ENCODE measurements around the gene NUAK1.

The NUAK1 gene

GRCh38 chr12:106048016-106048415 is 90.7 kb downstream of the NUAK1 start:
- H3K9me3 Mint-ChIP-seq, result no peaks in the 10 kb centered on the region
- DNase-seq (ENCODE audit: low spot score in 2 of 2), result no peak
- H3K27me3 Mint-ChIP-seq, result peaks cover 45% of the 10 kb centered on the region
- ATAC-seq (replicated peaks; ENCODE audit: extremely low read depth, poor library complexity, severe bottlenecking), result no peak
- no peaks in the 10 kb centered on the region for H3K36me3 Mint-ChIP-seq (ENCODE audit: insufficient read depth)
- H3K4me1 Mint-ChIP-seq, result no peaks in the 10 kb centered on the region
- H3K27ac Mint-ChIP-seq (ENCODE audit: low read depth), result no peak overlapping the region
- no peak overlapping the region for H3K4me3 Mint-ChIP-seq

GRCh38 chr12:106046947-106047346 is 91.8 kb downstream of the NUAK1 start:
- Mint-ChIP-seq H3K4me1 (no peaks in the 10 kb centered on the region), H3K9me3 (no peaks in the 10 kb centered on the region), H3K36me3 (ENCODE audit: insufficient read depth) (no peaks in the 10 kb centered on the region), H3K27me3 (peaks cover 42% of the 10 kb centered on the region), H3K27ac (ENCODE audit: low read depth) (no peak overlapping the region), H3K4me3 (no peak overlapping the region)
- ATAC-seq (replicated peaks; ENCODE audit: extremely low read depth, poor library complexity, severe bottlenecking), result no peak
- DNase-seq (ENCODE audit: low spot score in 2 of 2), result no peak

- ATAC-seq (replicated peaks; ENCODE audit: extremely low read depth, poor library complexity, severe bottlenecking) (no peak), DNase-seq (ENCODE audit: low spot score in 2 of 2) (no peak)
- H3K27me3 Mint-ChIP-seq, result peaks cover 38% of the 10 kb centered on the region
- H3K27ac Mint-ChIP-seq (ENCODE audit: low read depth), result no peak overlapping the region
- H3K4me1 Mint-ChIP-seq, result no peaks in the 10 kb centered on the region
- H3K4me3 Mint-ChIP-seq, result no peak overlapping the region
- H3K36me3 Mint-ChIP-seq (ENCODE audit: insufficient read depth), result no peaks in the 10 kb centered on the region
- no peaks in the 10 kb centered on the region for H3K9me3 Mint-ChIP-seq
Measured at GRCh38 chr12:106046301-106046846, 92.4 kb downstream of the NUAK1 start.

- H3K4me3 Mint-ChIP-seq, result no peak overlapping the region
- H3K4me1 Mint-ChIP-seq, result no peaks in the 10 kb centered on the region
- ATAC-seq (replicated peaks; ENCODE audit: extremely low read depth, poor library complexity, severe bottlenecking) (no peak), DNase-seq (ENCODE audit: low spot score in 2 of 2) (no peak)
- H3K9me3 Mint-ChIP-seq, result no peaks in the 10 kb centered on the region
- no peaks in the 10 kb centered on the region for H3K36me3 Mint-ChIP-seq (ENCODE audit: insufficient read depth)
- H3K27me3 Mint-ChIP-seq, result peaks cover 27% of the 10 kb centered on the region
- no peak overlapping the region for H3K27ac Mint-ChIP-seq (ENCODE audit: low read depth)
Measured at GRCh38 chr12:106045251-106045674, 93.5 kb downstream of the NUAK1 start.

- ATAC-seq (replicated peaks; ENCODE audit: extremely low read depth, poor library complexity, severe bottlenecking) (no peak), DNase-seq (ENCODE audit: low spot score in 2 of 2) (no peak)
- H3K27me3 Mint-ChIP-seq, result peaks cover 22% of the 10 kb centered on the region
- no peaks in the 10 kb centered on the region for H3K9me3 Mint-ChIP-seq
- H3K27ac Mint-ChIP-seq (ENCODE audit: low read depth), result no peak overlapping the region
- H3K4me3 Mint-ChIP-seq, result no peak overlapping the region
- no peaks in the 10 kb centered on the region for H3K4me1 Mint-ChIP-seq
- H3K36me3 Mint-ChIP-seq (ENCODE audit: insufficient read depth), result no peaks in the 10 kb centered on the region
Measured at GRCh38 chr12:106044773-106045172, 94.0 kb downstream of the NUAK1 start.

GRCh38 chr12:106042037-106042436 is 96.7 kb downstream of the NUAK1 start:
- no peak overlapping the region for H3K4me3 Mint-ChIP-seq
- H3K36me3 Mint-ChIP-seq (ENCODE audit: insufficient read depth), result no peaks in the 10 kb centered on the region
- no peak for DNase-seq (ENCODE audit: low spot score in 2 of 2)
- no peaks in the 10 kb centered on the region for H3K27me3 Mint-ChIP-seq
- H3K4me1 Mint-ChIP-seq, result no peaks in the 10 kb centered on the region
- no peaks in the 10 kb centered on the region for H3K9me3 Mint-ChIP-seq
- no peak for ATAC-seq (replicated peaks; ENCODE audit: extremely low read depth, poor library complexity, severe bottlenecking)
- no peak overlapping the region for H3K27ac Mint-ChIP-seq (ENCODE audit: low read depth)

- Mint-ChIP-seq H3K4me1 (no peaks in the 10 kb centered on the region), H3K4me3 (no peak overlapping the region), H3K27me3 (no peaks in the 10 kb centered on the region), H3K36me3 (ENCODE audit: insufficient read depth) (no peaks in the 10 kb centered on the region), H3K27ac (ENCODE audit: low read depth) (no peak overlapping the region), H3K9me3 (no peaks in the 10 kb centered on the region)
- no peak for DNase-seq (ENCODE audit: low spot score in 2 of 2)
- no peak for ATAC-seq (replicated peaks; ENCODE audit: extremely low read depth, poor library complexity, severe bottlenecking)
Measured at GRCh38 chr12:106040521-106040920, 98.2 kb downstream of the NUAK1 start.

GRCh38 chr12:106039646-106040404 is 98.9 kb downstream of the NUAK1 start:
- Mint-ChIP-seq H3K4me3 (no peak overlapping the region), H3K9me3 (no peaks in the 10 kb centered on the region), H3K27ac (ENCODE audit: low read depth) (no peak overlapping the region), H3K4me1 (no peaks in the 10 kb centered on the region), H3K36me3 (ENCODE audit: insufficient read depth) (no peaks in the 10 kb centered on the region), H3K27me3 (no peaks in the 10 kb centered on the region)
- no peak for ATAC-seq (replicated peaks; ENCODE audit: extremely low read depth, poor library complexity, severe bottlenecking)
- DNase-seq (ENCODE audit: low spot score in 2 of 2), result no peak

- DNase-seq (ENCODE audit: low spot score in 2 of 2), result no peak
- Mint-ChIP-seq H3K9me3 (no peaks in the 10 kb centered on the region), H3K27me3 (no peaks in the 10 kb centered on the region), H3K4me3 (no peak overlapping the region), H3K4me1 (no peaks in the 10 kb centered on the region), H3K36me3 (ENCODE audit: insufficient read depth) (no peaks in the 10 kb centered on the region), H3K27ac (ENCODE audit: low read depth) (no peak overlapping the region)
- ATAC-seq (replicated peaks; ENCODE audit: extremely low read depth, poor library complexity, severe bottlenecking), result no peak
Measured at GRCh38 chr12:106039242-106039641, 99.5 kb downstream of the NUAK1 start.

- H3K4me1 Mint-ChIP-seq, result no peaks in the 10 kb centered on the region
- ATAC-seq (replicated peaks; ENCODE audit: extremely low read depth, poor library complexity, severe bottlenecking) (no peak), DNase-seq (ENCODE audit: low spot score in 2 of 2) (no peak)
- H3K27me3 Mint-ChIP-seq, result no peaks in the 10 kb centered on the region
- H3K4me3 Mint-ChIP-seq, result no peak overlapping the region
- H3K27ac Mint-ChIP-seq (ENCODE audit: low read depth), result no peak overlapping the region
- no peaks in the 10 kb centered on the region for H3K36me3 Mint-ChIP-seq (ENCODE audit: insufficient read depth)
- H3K9me3 Mint-ChIP-seq, result no peaks in the 10 kb centered on the region
Measured at GRCh38 chr12:106037524-106038298, 101.0 kb downstream of the NUAK1 start.

- Mint-ChIP-seq H3K4me1 (no peaks in the 10 kb centered on the region), H3K9me3 (no peaks in the 10 kb centered on the region), H3K4me3 (no peak overlapping the region), H3K27ac (ENCODE audit: low read depth) (no peak overlapping the region), H3K36me3 (ENCODE audit: insufficient read depth) (peaks cover 2% of the 10 kb centered on the region), H3K27me3 (no peaks in the 10 kb centered on the region)
- no peak for DNase-seq (ENCODE audit: low spot score in 2 of 2)
- ATAC-seq (replicated peaks; ENCODE audit: extremely low read depth, poor library complexity, severe bottlenecking), result no peak
Measured at GRCh38 chr12:106035421-106035820, 103.3 kb downstream of the NUAK1 start.

GRCh38 chr12:106034316-106034715 is 104.4 kb downstream of the NUAK1 start:
- Mint-ChIP-seq H3K4me3 (no peak overlapping the region), H3K36me3 (ENCODE audit: insufficient read depth) (peaks cover 2% of the 10 kb centered on the region), H3K27ac (ENCODE audit: low read depth) (no peak overlapping the region), H3K27me3 (no peaks in the 10 kb centered on the region), H3K9me3 (no peaks in the 10 kb centered on the region), H3K4me1 (no peaks in the 10 kb centered on the region)
- DNase-seq (ENCODE audit: low spot score in 2 of 2) (no peak), ATAC-seq (replicated peaks; ENCODE audit: extremely low read depth, poor library complexity, severe bottlenecking) (no peak)

GRCh38 chr12:106033161-106033675 is 105.5 kb downstream of the NUAK1 start:
- H3K4me3 Mint-ChIP-seq, result no peak overlapping the region
- DNase-seq (ENCODE audit: low spot score in 2 of 2), result no peak
- no peaks in the 10 kb centered on the region for H3K9me3 Mint-ChIP-seq
- ATAC-seq (replicated peaks; ENCODE audit: extremely low read depth, poor library complexity, severe bottlenecking), result no peak
- peaks cover 2% of the 10 kb centered on the region for H3K36me3 Mint-ChIP-seq (ENCODE audit: insufficient read depth)
- H3K27ac Mint-ChIP-seq (ENCODE audit: low read depth), result no peak overlapping the region
- H3K4me1 Mint-ChIP-seq, result no peaks in the 10 kb centered on the region
- H3K27me3 Mint-ChIP-seq, result peaks cover 8% of the 10 kb centered on the region

Data from central memory CD8-positive, alpha-beta T cell (primary cell).